ENCODE data around the gene GJA4. TPM values are rescaled to one million over a fixed set of nuclear protein-coding genes. Genes with fewer than 3 reads are reported as not detected.

The GJA4 gene
- total RNA-seq, 4 donors from 2014 or later: 11.0 to 22.7 (median 18.8) TPM

GRCh38 chr1:34753163-34753562, 39.6 kb upstream of the GJA4 start:
- DNase-seq: no peak
- no peaks in the 10 kb centered on the region for H3K9me3 ChIP-seq
- WGBS, 2 donors: 71% methylated on average over 3 of the region's 3 CpGs
- H3K27me3 ChIP-seq: no peaks in the 10 kb centered on the region
- no peak overlapping the region for H3K27ac ChIP-seq
- no peaks in the 10 kb centered on the region for H3K36me3 ChIP-seq
- no peaks in the 10 kb centered on the region for H3K4me1 ChIP-seq
- TF ChIP-seq POLR2A (IDR thresholded peaks at IDR 0.05) (no peak), CTCF (IDR thresholded peaks at IDR 0.05) (no peak)
- intact Hi-C loops (cut with DNase I): no loop called here
- no peak overlapping the region for H3K4me3 ChIP-seq (replicated peaks in 1 of 3)

GRCh38 chr1:34754964-34755637, 37.7 kb upstream of the GJA4 start, which contains the start of gene GJB5:
GJB5 (plus strand) TSS chr1:34755047; CDS start chr1:34757331, 2,284 bp downstream.
- intact Hi-C loops (cut with DNase I): no loop called here
- TF ChIP-seq POLR2A (IDR thresholded peaks at IDR 0.05): no peak
- TF ChIP-seq CTCF (IDR thresholded peaks at IDR 0.05): no peak
- Histone ChIP-seq H3K9me3 (no peaks in the 10 kb centered on the region), H3K27ac (no peak within 1 kb of the TSS), H3K4me3 (replicated peaks in 1 of 3) (no peak within 1 kb of the TSS), H3K4me1 (no peaks in the 10 kb centered on the region), H3K27me3 (no peaks in the 10 kb centered on the region), H3K36me3 (no peaks in the 10 kb centered on the region)
- DNase-seq: no peak
- WGBS, 2 donors: 60 to 88% methylated on average over 3 to 10 of the region's 13 CpGs

- no peaks in the 10 kb centered on the region for H3K27me3 ChIP-seq
- H3K4me3 ChIP-seq (replicated peaks in 1 of 3): no peak overlapping the region
- no peaks in the 10 kb centered on the region for H3K36me3 ChIP-seq
- intact Hi-C loops (cut with DNase I): no loop called here
- H3K27ac ChIP-seq: no peak overlapping the region
- H3K9me3 ChIP-seq: no peaks in the 10 kb centered on the region
- no peaks in the 10 kb centered on the region for H3K4me1 ChIP-seq
- TF ChIP-seq POLR2A (IDR thresholded peaks at IDR 0.05): no peak
- TF ChIP-seq CTCF (IDR thresholded peaks at IDR 0.05): no peak
- WGBS, 2 donors: 94 to 100% methylated on average over 6 of the region's 6 CpGs
- no peak for DNase-seq
Measured at GRCh38 chr1:34755961-34756360, 36.8 kb upstream of the GJA4 start.

- intact Hi-C loops (cut with DNase I): no loop called here
- TF ChIP-seq CTCF (IDR thresholded peaks at IDR 0.05) (no peak), POLR2A (IDR thresholded peaks at IDR 0.05) (no peak)
- no peak for DNase-seq
Measured at GRCh38 chr1:34757386-34757785, 35.4 kb upstream of the GJA4 start.

GRCh38 chr1:34758751-34759150, 34.0 kb upstream of the GJA4 start:
- WGBS, 2 donors: 74 to 77% methylated on average over 4 of the region's 4 CpGs
- H3K4me3 ChIP-seq (replicated peaks in 1 of 3): no peak overlapping the region
- TF ChIP-seq CTCF (IDR thresholded peaks at IDR 0.05) (no peak), POLR2A (IDR thresholded peaks at IDR 0.05) (no peak)
- H3K9me3 ChIP-seq: no peaks in the 10 kb centered on the region
- no peak for DNase-seq
- H3K36me3 ChIP-seq: no peaks in the 10 kb centered on the region
- no peaks in the 10 kb centered on the region for H3K27me3 ChIP-seq
- no peaks in the 10 kb centered on the region for H3K4me1 ChIP-seq
- intact Hi-C loops (cut with DNase I): no loop called here
- H3K27ac ChIP-seq: no peak overlapping the region

More at GRCh38 chr1:34757386-34757785, 35.4 kb upstream of the GJA4 start:
- H3K27ac ChIP-seq: no peak overlapping the region
- no peaks in the 10 kb centered on the region for H3K36me3 ChIP-seq
- WGBS, 2 donors: 89 to 91% methylated on average over 14 to 21 of the region's 21 CpGs
- no peaks in the 10 kb centered on the region for H3K9me3 ChIP-seq
- no peaks in the 10 kb centered on the region for H3K4me1 ChIP-seq
- H3K4me3 ChIP-seq (replicated peaks in 1 of 3): no peak overlapping the region
- H3K27me3 ChIP-seq: no peaks in the 10 kb centered on the region
